Amniotic epithelial cell (primary cell): Measurements from ENCODE around the gene CCDC157.

Source experiments
- DNase-seq: peaks from one replicate; pipeline ENCODE4 v3.0.0-alpha.2; 2010; ENCODE audit warnings: low read depth

The CCDC157 gene

DNA sequence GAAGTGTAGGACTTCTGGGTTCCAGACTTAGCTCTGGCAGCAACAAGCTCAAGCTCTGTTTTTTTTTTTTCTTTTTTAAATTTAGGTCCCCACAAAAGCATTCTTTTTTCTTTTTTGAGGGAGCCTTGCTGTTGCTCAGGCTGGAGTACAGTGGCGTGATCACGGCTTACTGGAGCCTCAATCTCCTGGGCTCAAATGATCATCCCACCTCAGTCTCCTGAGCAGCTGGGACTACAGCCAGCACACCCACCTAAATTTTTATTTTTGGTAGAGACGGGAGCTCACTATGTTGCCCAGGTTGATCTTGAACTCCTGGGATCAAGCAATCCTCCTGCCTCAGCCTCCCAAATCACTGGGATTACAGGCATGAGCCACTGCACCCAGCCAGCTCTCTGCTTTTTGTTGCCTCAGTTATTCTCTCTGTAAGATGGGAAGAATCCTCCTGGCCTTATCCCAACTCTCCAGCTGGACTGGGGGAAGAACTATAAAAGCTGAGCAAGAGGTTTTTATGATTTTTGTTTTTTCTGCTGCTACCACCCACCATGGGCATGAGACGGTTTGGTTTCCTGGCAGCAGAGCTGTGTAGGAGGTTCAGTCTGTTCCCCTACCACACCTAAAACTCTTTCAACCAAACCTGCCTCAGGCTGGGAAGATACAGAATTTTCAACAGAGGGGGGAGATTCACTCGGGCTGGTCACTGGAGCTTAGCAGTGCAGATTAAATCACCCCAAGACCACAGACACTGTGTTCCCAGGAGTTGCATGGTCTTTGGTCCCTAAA, 57.1 kb downstream of the CCDC157 start:
- DNase-seq: no peak

DNA sequence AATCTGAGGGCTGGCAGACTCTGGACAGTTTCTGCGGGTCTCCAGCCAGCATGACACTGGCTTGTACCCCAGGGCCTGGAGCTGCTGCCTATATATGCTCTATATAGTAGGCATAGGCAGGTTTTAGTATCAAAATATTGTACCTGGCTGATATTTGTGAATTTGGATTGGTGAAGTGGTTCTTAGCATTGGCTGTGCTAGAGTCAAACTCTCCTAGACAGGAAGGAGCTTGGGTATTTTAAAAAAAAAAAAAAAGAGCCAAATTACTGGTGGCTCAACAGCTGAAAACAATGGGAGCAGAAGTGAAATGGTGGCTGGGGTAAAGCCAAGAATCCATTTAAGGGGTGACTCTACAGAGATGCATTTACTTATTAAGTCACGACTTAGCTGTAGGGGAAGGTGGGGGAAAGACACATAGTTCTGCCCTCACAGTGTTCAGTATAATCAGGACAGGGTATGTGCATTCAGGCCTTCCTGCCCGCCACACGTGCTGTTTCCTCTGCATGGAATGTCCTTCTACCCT, 57.8 kb downstream of the CCDC157 start:
- DNase-seq: no peak

- DNase-seq: no peak
Measured at GRCh38 chr22:30416403-30416802, 59.6 kb downstream of the CCDC157 start.

DNA sequence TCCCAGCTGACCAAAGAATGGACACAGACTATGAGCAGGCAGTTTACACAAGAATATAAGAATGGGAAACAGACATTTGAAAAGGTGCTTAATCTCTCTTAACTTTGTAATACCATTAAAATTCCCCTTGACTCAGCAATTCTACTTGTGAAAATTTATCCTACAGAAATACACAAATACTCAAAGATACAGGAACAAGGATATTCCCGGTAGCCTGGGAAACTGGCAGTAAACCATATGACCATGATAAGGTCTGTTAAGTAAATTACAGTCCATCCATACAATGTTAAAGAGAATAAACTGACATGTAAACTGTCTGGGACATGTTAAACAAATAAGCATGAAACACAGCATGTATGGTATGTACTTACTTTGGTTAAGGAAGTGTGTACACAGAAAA, 60.0 kb downstream of the CCDC157 start:
- no peak for DNase-seq

DNA sequence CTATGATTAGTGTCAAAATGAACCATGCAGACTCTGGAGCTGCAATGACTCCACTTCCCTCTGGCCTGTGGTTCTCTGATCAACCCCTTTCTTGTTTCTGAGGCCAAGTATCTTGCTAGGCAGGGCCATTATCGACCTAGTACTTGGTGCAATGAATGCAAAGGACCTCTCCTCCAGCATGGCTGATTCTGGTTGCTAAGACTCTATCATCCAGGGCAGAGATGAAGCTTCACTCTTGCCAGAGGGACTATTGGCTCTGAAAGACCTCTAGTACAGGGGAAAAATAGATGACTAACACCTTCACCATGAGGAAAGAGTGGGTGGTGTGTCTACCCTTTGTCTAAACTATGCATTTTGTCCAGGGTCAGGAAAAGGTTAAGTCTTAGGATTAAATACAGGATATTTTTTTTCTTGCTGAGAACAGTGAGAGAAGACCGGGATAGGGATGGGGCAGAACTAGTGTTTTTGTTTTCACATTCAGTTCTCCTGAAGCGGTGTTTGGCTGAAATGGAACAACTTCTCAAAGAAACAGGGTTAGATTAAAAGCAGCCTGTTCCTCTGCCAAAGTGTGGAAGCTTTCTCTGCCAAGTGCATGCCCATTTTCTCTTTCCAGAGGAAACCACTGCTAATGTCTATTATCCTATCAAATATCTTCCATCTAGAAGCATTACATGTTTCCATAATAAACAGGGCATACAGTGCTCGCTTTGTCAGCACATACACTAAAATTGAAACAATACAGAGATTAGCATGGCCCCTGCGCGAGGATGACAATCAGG, 63.7 kb downstream of the CCDC157 start:
- peak; percentile 95 for DNase-seq

- no peak for DNase-seq
Measured at GRCh38 chr22:30421695-30422480, 65.1 kb downstream of the CCDC157 start.

DNA sequence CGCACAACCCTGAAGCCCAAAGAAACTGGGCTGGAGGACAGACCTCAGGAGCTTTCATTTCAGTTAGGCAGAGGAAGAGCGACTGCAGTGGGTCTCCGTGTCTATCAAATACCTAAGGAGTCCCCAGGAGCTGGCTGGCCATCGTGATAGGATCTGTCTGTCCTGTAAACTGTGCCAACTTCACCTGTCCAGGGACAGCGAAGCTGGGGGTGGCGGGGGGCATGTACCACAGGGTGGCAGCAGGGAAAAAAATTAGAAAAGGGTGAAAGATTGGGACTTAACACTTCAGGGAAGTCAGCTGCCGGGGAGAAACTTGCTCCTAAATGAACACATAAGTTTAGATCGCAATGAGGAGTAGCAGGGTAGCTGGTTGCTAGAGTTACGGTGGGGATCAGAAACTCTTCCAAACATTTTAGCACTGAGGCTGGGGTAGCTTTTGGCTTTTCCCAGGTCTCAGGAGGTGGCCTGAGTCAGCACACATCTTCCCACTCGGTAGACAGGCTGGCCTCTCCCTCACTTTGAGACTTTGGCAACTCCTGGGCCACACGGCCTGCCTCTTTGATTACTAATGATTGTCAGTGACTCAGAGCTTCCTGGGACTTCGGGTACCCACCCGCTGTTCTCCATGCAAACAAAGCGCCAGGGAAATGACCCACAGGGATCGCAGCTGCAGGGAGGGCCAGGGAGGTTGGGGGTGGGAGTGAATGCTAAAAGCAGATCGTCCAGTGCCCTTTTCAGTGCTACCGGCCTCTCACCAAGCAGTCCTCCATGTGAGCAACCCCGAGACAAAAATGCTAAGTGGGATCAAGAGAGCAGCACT, 65.9 kb downstream of the CCDC157 start:
- peak; percentile 89 for DNase-seq

DNA sequence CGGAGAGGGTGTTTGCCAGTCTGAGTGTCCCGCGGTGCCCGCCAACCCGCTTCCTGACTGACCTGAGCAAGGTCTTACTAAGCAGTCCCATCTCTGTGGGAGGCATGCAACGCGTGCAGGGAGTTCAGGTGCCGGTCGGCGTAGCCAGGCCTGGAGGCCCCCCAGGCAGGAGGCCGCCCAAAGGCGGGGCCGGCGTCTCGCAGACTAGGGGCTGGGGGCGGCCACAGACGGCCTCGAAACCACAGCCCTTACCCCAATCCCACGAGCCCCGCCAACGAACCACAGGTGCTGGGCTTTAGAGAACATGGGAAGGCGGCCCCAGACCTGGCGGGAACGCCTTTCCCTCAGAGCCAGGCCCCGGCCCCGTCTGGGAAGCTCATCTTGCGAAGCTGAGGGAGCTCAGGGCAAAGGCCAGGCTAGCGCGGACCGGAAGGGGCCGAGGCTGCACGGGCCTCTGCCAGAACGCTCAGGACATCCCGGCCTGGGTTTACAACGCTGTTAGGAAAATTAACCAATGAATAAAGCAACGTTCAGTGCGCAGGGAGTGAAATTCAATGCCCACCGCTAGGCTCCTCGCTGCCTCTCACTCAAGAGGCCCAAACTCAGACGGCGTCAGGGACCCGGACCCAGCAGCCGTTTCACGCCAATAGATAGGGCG, 66.6 kb downstream of the CCDC157 start:
- no peak for DNase-seq

DNA sequence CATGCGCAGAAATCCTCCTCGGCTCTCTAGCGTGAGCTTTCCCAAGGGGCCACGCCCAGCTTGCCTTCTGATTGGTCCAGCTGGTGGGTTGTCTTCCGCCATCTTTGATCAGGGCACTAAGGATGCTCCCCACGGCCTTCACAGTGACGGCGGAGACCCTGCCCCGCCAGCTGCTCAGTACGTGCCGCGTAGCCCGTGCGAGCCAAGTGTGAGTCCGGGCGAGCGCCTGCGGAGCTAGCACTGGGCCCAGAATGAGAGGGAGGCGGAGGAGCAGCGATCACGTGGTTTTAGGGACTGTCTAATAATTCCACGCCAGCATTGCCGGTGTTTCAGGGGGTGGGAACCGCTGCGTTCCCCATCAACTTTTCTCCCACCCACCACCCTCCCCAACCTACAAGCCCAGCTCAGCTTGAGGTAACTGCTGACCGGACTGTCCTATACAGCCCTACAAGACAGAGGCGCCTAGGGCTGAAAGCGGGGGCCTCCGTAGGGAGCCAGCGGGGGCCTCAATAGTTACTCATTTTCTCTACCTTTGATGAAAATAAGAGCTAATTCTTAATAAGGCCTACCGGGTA, 67.2 kb downstream of the CCDC157 start:
- DNase-seq: peak; percentile 99

GRCh38 chr22:30424534-30425326, 67.9 kb downstream of the CCDC157 start:
- no peak for DNase-seq

- DNase-seq: no peak
Measured at GRCh38 chr22:30425327-30425615, 68.5 kb downstream of the CCDC157 start.

DNA sequence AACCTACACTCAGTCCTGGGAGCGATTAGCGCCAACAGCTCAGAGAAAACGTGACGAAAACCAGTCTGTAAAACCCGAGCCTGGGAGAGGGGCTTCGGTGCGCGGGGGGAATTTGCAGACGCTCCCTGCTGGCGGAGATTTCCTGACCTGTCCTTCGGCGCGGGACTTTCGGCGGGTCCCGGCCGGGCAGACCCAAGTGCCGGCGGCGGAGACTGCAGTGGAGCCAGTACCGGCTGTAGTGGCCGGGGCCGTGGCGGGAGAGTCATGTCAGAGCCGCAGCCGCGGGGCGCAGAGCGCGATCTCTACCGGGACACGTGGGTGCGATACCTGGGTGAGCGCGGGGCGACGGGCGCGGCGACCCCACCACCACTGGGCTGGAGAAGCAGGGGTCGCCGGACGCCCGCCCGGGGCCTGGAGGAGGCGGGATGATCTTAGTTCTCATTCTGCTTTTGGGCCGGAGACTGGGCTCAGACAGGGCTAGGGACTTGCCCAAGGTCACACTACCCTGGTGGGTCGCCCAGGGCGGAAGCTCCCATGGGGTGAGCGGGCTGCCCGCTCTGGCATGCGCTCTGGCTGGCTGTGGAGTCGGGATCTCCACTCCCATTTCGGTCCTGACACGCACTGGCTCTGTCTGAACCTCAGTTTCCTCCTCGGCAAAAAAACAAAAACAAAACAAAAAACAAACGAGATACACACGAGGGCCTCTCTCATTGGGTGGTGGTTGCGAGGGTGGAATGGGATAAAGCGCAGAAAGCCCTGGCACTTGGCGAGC, 69.0 kb downstream of the CCDC157 start, which contains the start of gene MTFP1:
TSS of gene MTFP1 (plus strand) at position 153 of the 772 bp plus-strand sequence. CDS start at position 265, 112 bp downstream.
- peak; percentile 56 for DNase-seq
